ENCODE measurements around the gene ACOT13. TPM values are rescaled to one million over a fixed set of nuclear protein-coding genes. Genes with fewer than 3 reads are reported as not detected.
"Not testable (repeated sequence)": the region's sequence is repeated elsewhere in the genome, so short reads cannot be mapped to it uniquely, and the experiment has no call there.

The ACOT13 gene
- total and polyA plus RNA-seq, 4 experiments from 2014 or later, result 11.1 to 19.3 (median 14.9) TPM

DNA sequence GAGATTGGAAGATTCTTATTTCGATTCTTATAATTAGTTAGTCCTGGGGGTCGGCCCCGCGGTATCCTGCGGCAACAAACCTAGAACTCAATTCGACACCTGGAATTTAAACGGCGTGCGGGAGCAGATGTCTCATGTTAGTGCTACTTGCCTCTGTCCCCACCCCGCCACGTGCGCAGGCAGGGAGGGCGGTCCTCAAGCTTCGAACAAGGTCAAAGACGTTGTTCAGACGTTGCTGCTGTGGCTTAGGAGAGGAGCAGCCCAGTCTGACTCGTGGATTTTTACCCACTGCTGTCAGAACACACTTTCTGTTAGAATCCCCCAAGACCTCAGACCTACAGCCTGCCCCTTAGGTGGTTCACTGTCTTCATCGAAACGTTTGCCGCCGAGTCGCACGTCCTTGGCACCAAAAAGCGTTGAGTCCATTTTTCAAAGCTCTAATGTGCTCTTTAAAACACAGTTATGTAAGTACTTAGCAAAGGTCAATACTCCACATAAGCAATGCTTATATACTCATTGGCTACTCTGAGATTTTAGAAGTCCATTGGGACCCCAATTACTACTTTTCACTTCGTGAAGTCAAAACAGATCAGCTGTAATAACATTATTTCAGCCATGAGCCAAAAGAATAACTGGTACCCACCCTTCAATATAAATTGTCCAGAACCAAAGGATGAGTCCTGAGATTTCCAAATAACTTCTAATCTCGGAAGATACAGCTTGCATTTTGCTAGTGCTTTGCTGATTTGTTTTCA is 54.8 kb downstream of the ACOT13 start:
- POLR2A ChIA-PET (ENCODE audit: partially characterized antibody), result interaction anchor here (0.5 to 2.5 kb wide), 17 partner anchors 8 to 1299 kb away, joined by 3 to 31 read pairs (median 5); partner anchors contain the start of genes ACOT13, ALDH5A1, GMNN and TDP2
- no peaks in the 10 kb centered on the region for H3K9me3 ChIP-seq (ENCODE audit: control insufficient read depth in 1 of 2, low read length in 2 of 2)
- peaks cover 7 to 37% of the 10 kb centered on the region in 2 donors for H3K36me3 Mint-ChIP-seq

GRCh38 chr6:24723270-24723669 is 56.4 kb downstream of the ACOT13 start:
- CTCF ChIA-PET (ENCODE audit: partially characterized antibody), result no interaction called here
- Histone ChIP-seq H3K4me1 (ENCODE audit: insufficient read depth, low read length) (peaks cover 14% of the 10 kb centered on the region), H3K9me3 (ENCODE audit: control insufficient read depth in 1 of 2, low read length in 2 of 2) (no peaks in the 10 kb centered on the region), H3K27me3 (ENCODE audit: insufficient read depth, low read length) (no peaks in the 10 kb centered on the region), H3K27ac (ENCODE audit: low read depth, low read length) (no peak overlapping the region), H3K4me3 (ENCODE audit: low read length in 2 of 2) (no peak overlapping the region), H3K36me3 (ENCODE audit: insufficient read depth, low read length) (no peaks in the 10 kb centered on the region)
- peaks cover 0 to 2% (median 0%) of the 10 kb centered on the region in 8 donors for H3K9me3 Mint-ChIP-seq
- peaks cover 0 to 25% of the 10 kb centered on the region in 2 donors for H3K36me3 Mint-ChIP-seq
- POLR2A ChIA-PET (ENCODE audit: partially characterized antibody), result interaction anchor here (1.3 to 2.5 kb wide), 2 partner anchors 11 to 52 kb away, joined by 7 to 29 read pairs; partner anchors contain the start of gene GMNN
- peaks cover 14 to 31% (median 18%) of the 10 kb centered on the region in 4 donors for H3K4me1 Mint-ChIP-seq
- peaks cover 4 to 5% of the 10 kb centered on the region in 2 donors for H3K27me3 Mint-ChIP-seq
- H3K27ac Mint-ChIP-seq, result peak overlapping the region; percentile 2 to 100 (median 73)
- no peak for DNase-seq
- no peak overlapping the region for H3K4me3 Mint-ChIP-seq
- intact Hi-C loops (cut with micrococcal nuclease), result no loop called here

More for the DNA sequence above, 54.8 kb downstream of the ACOT13 start:
- no peaks in the 10 kb centered on the region for H3K27me3 ChIP-seq (ENCODE audit: insufficient read depth, low read length)
- peak overlapping the region; percentile 100 for H3K27ac ChIP-seq (ENCODE audit: low read depth, low read length)
- Mint-ChIP-seq H3K27me3 (no peaks in the 10 kb centered on the region), H3K4me3 (peak overlapping the region; percentile 91 to 100 (median 97)), H3K27ac (peak overlapping the region; percentile 90 to 100 (median 99)), H3K9me3 (peaks cover 0 to 2% (median 0%) of the 10 kb centered on the region in 8 donors), H3K4me1 (peaks cover 27 to 48% (median 32%) of the 10 kb centered on the region in 4 donors)
- intact Hi-C loops (cut with micrococcal nuclease), result loop anchor here (1.0 to 2.0 kb wide), 4 partner anchors 54 to 297 kb away; partner anchors contain the start of gene TDP2
- H3K36me3 ChIP-seq (ENCODE audit: insufficient read depth, low read length), result no peaks in the 10 kb centered on the region
- peak overlapping the region; percentile 42 to 95 for H3K4me3 ChIP-seq (ENCODE audit: low read length in 2 of 2)
- peaks cover 30% of the 10 kb centered on the region for H3K4me1 ChIP-seq (ENCODE audit: insufficient read depth, low read length)
- CTCF ChIA-PET (ENCODE audit: partially characterized antibody), result interaction anchor here (0.9 to 1.5 kb wide), 5 partner anchors 17 to 226 kb away, joined by 3 to 4 read pairs (median 3); partner anchors contain the start of gene ALDH5A1
- peak in 1 of 5 donors; percentile 94 for DNase-seq

DNA sequence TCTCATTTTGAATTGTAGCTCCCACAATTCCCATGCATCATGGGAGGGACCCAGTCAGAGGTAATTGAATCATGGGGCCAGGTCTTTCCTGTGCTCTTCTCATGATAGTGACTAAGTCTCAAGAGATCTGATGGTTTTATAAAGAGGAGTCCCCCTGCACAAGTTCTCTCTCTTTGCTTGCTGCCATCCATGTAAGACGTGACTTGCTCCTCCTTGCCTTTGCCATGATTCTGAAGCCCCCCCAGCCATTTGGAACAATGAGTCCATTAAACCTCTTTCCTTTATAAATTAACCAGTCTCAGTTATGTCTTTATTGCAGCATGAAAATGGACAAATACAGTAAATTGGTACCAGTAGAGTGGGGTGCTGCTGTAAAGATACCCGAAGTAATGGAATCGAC is 63.8 kb downstream of the ACOT13 start:
- DNase-seq; H3K27me3 Mint-ChIP-seq; CTCF ChIA-PET (ENCODE audit: partially characterized antibody); H3K27ac ChIP-seq (ENCODE audit: low read depth, low read length); H3K27ac Mint-ChIP-seq; intact Hi-C loops (cut with micrococcal nuclease); H3K4me1 Mint-ChIP-seq; H3K27me3 ChIP-seq (ENCODE audit: insufficient read depth, low read length); H3K36me3 ChIP-seq (ENCODE audit: insufficient read depth, low read length); H3K4me1 ChIP-seq (ENCODE audit: insufficient read depth, low read length); H3K4me3 ChIP-seq (ENCODE audit: low read length in 2 of 2); H3K4me3 Mint-ChIP-seq; H3K9me3 ChIP-seq (ENCODE audit: control insufficient read depth in 1 of 2, low read length in 2 of 2): not testable (repeated sequence)
- peaks cover 0 to 27% (median 20%) of the 10 kb centered on the region in 8 donors for H3K9me3 Mint-ChIP-seq
- POLR2A ChIA-PET (ENCODE audit: partially characterized antibody), result interaction anchor here (1.7 kb wide), 1 partner anchor 9 kb away, joined by 4 read pairs; no protein-coding TSS in a partner anchor
- peaks cover 5 to 10% of the 10 kb centered on the region in 2 donors for H3K36me3 Mint-ChIP-seq

DNA sequence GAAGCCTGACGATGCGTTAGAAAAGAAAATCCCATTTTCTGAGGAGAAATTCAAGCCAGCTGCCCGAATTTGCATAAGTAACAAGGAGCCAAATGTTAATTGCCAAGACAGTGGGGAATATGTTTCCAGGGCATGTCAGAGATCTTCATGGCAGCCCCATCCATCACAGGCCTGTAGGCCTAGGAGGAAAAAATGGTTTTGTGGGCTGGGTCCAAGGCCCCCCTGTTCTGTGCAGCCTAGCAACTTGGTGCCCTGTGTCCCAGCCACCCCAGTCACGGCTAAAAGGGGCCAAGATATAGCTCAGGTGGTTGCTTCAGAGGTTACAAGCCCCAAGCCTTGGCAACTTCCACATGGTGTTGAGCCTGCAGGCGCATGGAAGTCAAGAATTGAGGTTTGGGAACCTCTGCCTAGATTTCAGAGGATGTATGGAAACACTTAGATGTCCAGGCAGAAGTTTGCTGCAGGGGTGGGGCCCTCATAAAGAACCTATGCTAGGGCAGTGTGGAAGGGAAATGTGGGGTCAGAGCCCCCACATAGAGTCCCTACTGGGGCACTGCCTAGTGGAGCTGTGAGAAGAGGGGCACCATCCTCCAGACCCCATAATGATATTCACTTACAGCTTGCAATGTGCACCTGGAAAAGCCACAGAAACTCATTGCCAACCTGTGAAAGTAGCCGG is 64.7 kb downstream of the ACOT13 start:
- H3K36me3 ChIP-seq (ENCODE audit: insufficient read depth, low read length); H3K4me1 ChIP-seq (ENCODE audit: insufficient read depth, low read length); CTCF ChIA-PET (ENCODE audit: partially characterized antibody); H3K27ac Mint-ChIP-seq; intact Hi-C loops (cut with micrococcal nuclease); H3K9me3 ChIP-seq (ENCODE audit: control insufficient read depth in 1 of 2, low read length in 2 of 2); H3K27me3 ChIP-seq (ENCODE audit: insufficient read depth, low read length); H3K27ac ChIP-seq (ENCODE audit: low read depth, low read length); DNase-seq; H3K4me3 Mint-ChIP-seq; H3K4me3 ChIP-seq (ENCODE audit: low read length in 2 of 2); H3K4me1 Mint-ChIP-seq; H3K27me3 Mint-ChIP-seq: not testable (repeated sequence)
- peaks cover 0 to 27% (median 20%) of the 10 kb centered on the region in 8 donors for H3K9me3 Mint-ChIP-seq
- H3K36me3 Mint-ChIP-seq, result peaks cover 5 to 10% of the 10 kb centered on the region in 2 donors
- POLR2A ChIA-PET (ENCODE audit: partially characterized antibody), result interaction anchor here (1.7 kb wide), 1 partner anchor 10 kb away, joined by 4 read pairs; no protein-coding TSS in a partner anchor

DNA sequence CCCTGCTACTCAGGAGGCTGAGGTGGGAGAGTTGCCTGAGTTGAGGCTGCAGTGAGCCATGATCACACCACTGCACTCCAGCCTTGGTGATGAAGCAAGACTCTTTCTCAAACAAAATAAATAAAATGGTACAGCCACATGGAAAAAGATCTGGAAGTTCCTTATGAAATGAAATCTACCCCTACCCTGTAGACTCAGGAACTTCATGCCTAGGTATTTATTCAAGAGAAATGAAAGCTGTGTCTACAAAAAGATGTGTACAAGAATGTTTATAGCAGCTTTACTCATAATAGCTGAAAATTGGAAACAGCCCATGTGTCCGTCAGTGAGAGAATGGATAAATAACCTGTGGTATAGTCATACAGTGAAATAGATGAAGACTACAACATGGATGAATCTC is 67.3 kb downstream of the ACOT13 start:
- H3K36me3 Mint-ChIP-seq, result peaks cover 5 to 10% of the 10 kb centered on the region in 2 donors
- no peak for DNase-seq
- Histone ChIP-seq H3K4me3 (ENCODE audit: low read length in 2 of 2) (no peak overlapping the region), H3K27me3 (ENCODE audit: insufficient read depth, low read length) (no peaks in the 10 kb centered on the region), H3K9me3 (ENCODE audit: control insufficient read depth in 1 of 2, low read length in 2 of 2) (peaks cover 0 to 3% of the 10 kb centered on the region in 2 donors), H3K4me1 (ENCODE audit: insufficient read depth, low read length) (no peaks in the 10 kb centered on the region), H3K27ac (ENCODE audit: low read depth, low read length) (no peak overlapping the region), H3K36me3 (ENCODE audit: insufficient read depth, low read length) (no peaks in the 10 kb centered on the region)
- peaks cover 0 to 2% of the 10 kb centered on the region in 2 donors for H3K27me3 Mint-ChIP-seq
- peaks cover 0 to 27% (median 20%) of the 10 kb centered on the region in 8 donors for H3K9me3 Mint-ChIP-seq
- POLR2A ChIA-PET (ENCODE audit: partially characterized antibody), result no interaction called here
- H3K4me3 Mint-ChIP-seq, result no peak overlapping the region
- CTCF ChIA-PET (ENCODE audit: partially characterized antibody), result no interaction called here
- intact Hi-C loops (cut with micrococcal nuclease), result no loop called here
- H3K4me1 Mint-ChIP-seq, result peaks cover 0 to 3% (median 0%) of the 10 kb centered on the region in 4 donors
- no peak overlapping the region for H3K27ac Mint-ChIP-seq

DNA sequence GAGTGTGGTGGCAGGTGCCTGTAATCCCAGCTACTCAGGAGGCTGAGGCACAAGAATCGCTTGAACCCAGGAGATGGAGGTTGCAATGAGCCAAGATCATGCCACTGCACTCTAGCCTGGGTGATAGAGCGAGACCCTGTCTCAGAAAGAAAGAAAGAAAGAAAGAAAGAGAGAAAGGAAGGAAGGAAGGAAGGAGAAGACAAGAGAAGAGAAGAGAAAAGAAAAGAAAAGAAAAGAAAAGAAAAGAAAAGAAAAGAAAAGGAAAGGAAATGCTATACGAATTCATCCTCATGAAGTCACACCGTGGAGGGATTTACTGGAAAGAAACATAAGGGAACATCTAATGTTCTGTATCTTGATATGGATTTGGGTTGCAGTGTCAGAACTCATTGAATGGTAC is 67.8 kb downstream of the ACOT13 start:
- H3K9me3 ChIP-seq (ENCODE audit: control insufficient read depth in 1 of 2, low read length in 2 of 2); H3K4me3 Mint-ChIP-seq; H3K27ac Mint-ChIP-seq; H3K27me3 Mint-ChIP-seq; CTCF ChIA-PET (ENCODE audit: partially characterized antibody); DNase-seq; H3K4me1 ChIP-seq (ENCODE audit: insufficient read depth, low read length); H3K36me3 ChIP-seq (ENCODE audit: insufficient read depth, low read length); H3K27me3 ChIP-seq (ENCODE audit: insufficient read depth, low read length); H3K4me3 ChIP-seq (ENCODE audit: low read length in 2 of 2); H3K4me1 Mint-ChIP-seq; H3K27ac ChIP-seq (ENCODE audit: low read depth, low read length); intact Hi-C loops (cut with micrococcal nuclease): not testable (repeated sequence)
- POLR2A ChIA-PET (ENCODE audit: partially characterized antibody), result interaction anchor here (0.8 kb wide), 1 partner anchor 13 kb away, joined by 3 read pairs; no protein-coding TSS in a partner anchor
- H3K9me3 Mint-ChIP-seq, result peaks cover 0 to 25% (median 19%) of the 10 kb centered on the region in 8 donors
- peaks cover 5 to 10% of the 10 kb centered on the region in 2 donors for H3K36me3 Mint-ChIP-seq

- H3K4me1 Mint-ChIP-seq, result peaks cover 0 to 8% (median 0%) of the 10 kb centered on the region in 4 donors
- ChIA-PET CTCF (ENCODE audit: partially characterized antibody) (interaction anchor here (1.0 kb wide), 1 partner anchor 17 kb away, joined by 3 read pairs; no protein-coding TSS in a partner anchor), POLR2A (ENCODE audit: partially characterized antibody) (interaction anchor here (0.8 to 1.4 kb wide), 2 partner anchors 10 to 21 kb away, joined by 3 read pairs; no protein-coding TSS in a partner anchor)
- no peaks in the 10 kb centered on the region for H3K4me1 ChIP-seq (ENCODE audit: insufficient read depth, low read length)
- H3K9me3 ChIP-seq (ENCODE audit: control insufficient read depth in 1 of 2, low read length in 2 of 2), result no peaks in the 10 kb centered on the region
- no peaks in the 10 kb centered on the region for H3K36me3 ChIP-seq (ENCODE audit: insufficient read depth, low read length)
- H3K4me3 Mint-ChIP-seq, result no peak overlapping the region
- no peak overlapping the region for H3K4me3 ChIP-seq (ENCODE audit: low read length in 2 of 2)
- H3K9me3 Mint-ChIP-seq, result peaks cover 0 to 2% (median 0%) of the 10 kb centered on the region in 8 donors
- no peak overlapping the region for H3K27ac ChIP-seq (ENCODE audit: low read depth, low read length)
- intact Hi-C loops (cut with micrococcal nuclease), result no loop called here
- peaks cover 0 to 2% of the 10 kb centered on the region in 2 donors for H3K27me3 Mint-ChIP-seq
- no peak overlapping the region for H3K27ac Mint-ChIP-seq
- H3K27me3 ChIP-seq (ENCODE audit: insufficient read depth, low read length), result no peaks in the 10 kb centered on the region
- no peak for DNase-seq
- no peaks in the 10 kb centered on the region for H3K36me3 Mint-ChIP-seq
Observed at GRCh38 chr6:24738741-24739140, 71.9 kb downstream of the ACOT13 start.
